IMR-90 (cell line): ENCODE data around the gene AADACL3. TPM values are rescaled to one million over a fixed set of nuclear protein-coding genes. Genes with fewer than 3 reads are reported as not detected.

ENCODE experiments used
- ATAC-seq: fragments of 200-7000 bp; cut with Tn5 transposase; 2 replicates; pipeline ENCODE4 v1.9.1; 2020; ENCODE audit warnings: low read depth, mild to moderate bottlenecking, moderate library complexity
- BruUV-seq: library from RNA; stranded (reverse); fragments of 400-500 nt; replicated peaks from 2 replicates; lab custom pipeline; 2021; lab: Mats Ljungman, UMichigan
- CTCF ChIA-PET: fragments of 300-600 bp; formaldehyde crosslinking; extraction: SDS; loops from one replicate; lab custom pipeline; 2021; ENCODE audit warnings: antibody characterized with exemption; lab: Yijun Ruan, JAX
- POLR2A ChIA-PET: fragments of 300-600 bp; sonication (Branson Sonifier 250); formaldehyde crosslinking; loops from one replicate; lab custom pipeline; 2022; ENCODE audit warnings: antibody characterized with exemption; ENCODE audit not compliant: unreplicated experiment; lab: Charles Lee
- DNase-seq: peaks from one replicate; pipeline ENCODE4 v3.0.0; 2013
- H2AFZ ChIP-seq: replicated peaks from 2 replicates; pipeline ENCODE3; 2013; ENCODE audit warnings: low read length, mild to moderate bottlenecking; ENCODE audit not compliant: poor library complexity
- H2AK5ac ChIP-seq: 2 replicates; pipeline ENCODE4 v1.6.1; 2013; ENCODE audit warnings: low read depth, low read length, inconsistent platforms
- H2AK9ac ChIP-seq: replicated peaks from 2 replicates; pipeline ENCODE3; 2013; ENCODE audit warnings: mild to moderate bottlenecking, low read depth, low read length, moderate library complexity; ENCODE audit not compliant: poor library complexity
- H2BK120ac ChIP-seq: 2 replicates; pipeline ENCODE4 v1.6.1; 2013; ENCODE audit warnings: low read depth, low read length, inconsistent platforms
- H2BK15ac ChIP-seq: 3 replicates; pipeline ENCODE4 v1.6.1; 2013; ENCODE audit warnings: low read depth, low read length, inconsistent platforms
- H2BK20ac ChIP-seq: 2 replicates; pipeline ENCODE4 v1.6.1; 2013; ENCODE audit warnings: low read depth, mild to moderate bottlenecking, inconsistent platforms, low read length, moderate library complexity
- H2BK5ac ChIP-seq: 2 replicates; pipeline ENCODE4 v1.6.1; 2013; ENCODE audit warnings: mild to moderate bottlenecking, low read depth, low read length, inconsistent platforms; ENCODE audit not compliant: poor library complexity, severe bottlenecking
- H3K14ac ChIP-seq: replicated peaks from 2 replicates; pipeline ENCODE4 v1.6.1; 2013; ENCODE audit warnings: low read depth, low read length, inconsistent platforms
- H3K18ac ChIP-seq: 2 replicates; pipeline ENCODE4 v1.6.1; 2013; ENCODE audit warnings: low read depth, low read length, control low read depth
- H3K23ac ChIP-seq: 2 replicates; pipeline ENCODE4 v1.6.1; 2013; ENCODE audit warnings: low read depth, low read length, inconsistent platforms
- H3K27ac ChIP-seq: 2 replicates; pipeline ENCODE4 v1.5.1; 2013; ENCODE audit warnings: mild to moderate bottlenecking, control low read depth, low read length; ENCODE audit not compliant: insufficient read depth
- H3K27me3 ChIP-seq: 2 replicates; pipeline ENCODE4 v1.6.1; 2013; ENCODE audit warnings: low read length; ENCODE audit not compliant: control insufficient read depth, insufficient read depth
- H3K36me3 ChIP-seq: 2 replicates; pipeline ENCODE4 v1.6.1; 2013; ENCODE audit warnings: low read length, mixed read lengths; ENCODE audit not compliant: control insufficient read depth, insufficient read depth
- H3K4ac ChIP-seq: 2 replicates; pipeline ENCODE4 v1.6.1; 2013; ENCODE audit warnings: low read depth, low read length, inconsistent platforms
- H3K4me1 ChIP-seq: 2 replicates; pipeline ENCODE4 v1.6.1; 2013; ENCODE audit warnings: low read length, mixed read lengths; ENCODE audit not compliant: control insufficient read depth, insufficient read depth
- H3K4me2 ChIP-seq: 2 replicates; pipeline ENCODE4 v1.6.1; 2013; ENCODE audit warnings: low read depth, mild to moderate bottlenecking, control low read depth, low read length, moderate library complexity
- H3K4me3 ChIP-seq: 2 replicates; pipeline ENCODE4 v1.5.1; 2013; ENCODE audit warnings: low read depth, mild to moderate bottlenecking, control low read depth, low read length, moderate library complexity; ENCODE audit not compliant: insufficient read depth
- H3K56ac ChIP-seq: 2 replicates; pipeline ENCODE4 v1.6.1; 2013; ENCODE audit warnings: low read length, inconsistent platforms; ENCODE audit not compliant: insufficient read depth; ENCODE audit errors: extremely low read depth
- H3K79me1 ChIP-seq, 2 experiments: 2 replicates each; pipeline ENCODE4 v1.6.1; 2013; ENCODE audit warnings: low read length in 2 of 2, inconsistent platforms in 1 of 2, low read depth in 1 of 2
- H3K9ac ChIP-seq: 2 replicates; pipeline ENCODE4 v1.6.1; 2013; ENCODE audit warnings: low read depth, low read length, control low read depth
- H3K9me1 ChIP-seq: 2 replicates; pipeline ENCODE4 v1.6.1; 2013; ENCODE audit warnings: low read length, inconsistent platforms; ENCODE audit not compliant: insufficient read depth
- H3K9me3 ChIP-seq: 2 replicates; pipeline ENCODE4 v1.6.1; 2013; ENCODE audit warnings: low read length; ENCODE audit not compliant: control insufficient read depth, insufficient read depth
- H4K20me1 ChIP-seq: 2 replicates; pipeline ENCODE4 v1.6.1; 2013; ENCODE audit warnings: low read length, inconsistent platforms; ENCODE audit not compliant: insufficient read depth
- H4K5ac ChIP-seq: 2 replicates; pipeline ENCODE4 v1.6.1; 2013; ENCODE audit warnings: mild to moderate bottlenecking, low read depth, low read length, control low read depth
- H4K8ac ChIP-seq, 2 experiments: 2 replicates each; pipeline ENCODE4 v1.6.1; 2013; ENCODE audit warnings: low read depth in 2 of 2, low read length in 2 of 2, control low read depth in 1 of 2, inconsistent platforms in 1 of 2
- H4K91ac ChIP-seq: 2 replicates; pipeline ENCODE4 v1.6.1; 2013; ENCODE audit warnings: low read depth, low read length, inconsistent platforms; ENCODE audit not compliant: insufficient read depth
- CEBPB ChIP-seq: IDR thresholded peaks from 2 replicates; pipeline ENCODE4 v1.6.1; 2012; ENCODE audit warnings: low read depth, low read length, improper control_type of control experiment
- CHD1 ChIP-seq: IDR thresholded peaks from 2 replicates; pipeline ENCODE4 v1.6.1; 2012; ENCODE audit warnings: low read depth, low read length, improper control_type of control experiment
- CTCF ChIP-seq: conservative IDR thresholded peaks from 2 replicates; pipeline ENCODE4 v1.5.1; 2012; ENCODE audit warnings: mild to moderate bottlenecking, low read depth, low read length, improper control_type of control experiment
- FOS ChIP-seq: fragments of 150-350 bp; IDR thresholded peaks from 2 replicates; pipeline ENCODE4 v1.6.1; 2016; ENCODE audit warnings: low read depth, low read length
- MAFK ChIP-seq: IDR thresholded peaks from 2 replicates; pipeline ENCODE4 v1.6.1; 2012; ENCODE audit warnings: low read depth, low read length, improper control_type of control experiment
- MXI1 ChIP-seq: IDR thresholded peaks from 2 replicates; pipeline ENCODE4 v1.6.1; 2012; ENCODE audit warnings: low read depth, mild to moderate bottlenecking, low read length, moderate library complexity, borderline replicate concordance
- NFE2L2 ChIP-seq: fragments of 150-350 bp; IDR thresholded peaks from 2 replicates; pipeline ENCODE4 v1.6.1; 2016; ENCODE audit warnings: low read depth, mild to moderate bottlenecking, low read length
- POLR2A ChIP-seq: IDR thresholded peaks from 2 replicates; pipeline ENCODE4 v1.6.1; 2012; ENCODE audit warnings: mild to moderate bottlenecking, low read depth, low read length
- RAD21 ChIP-seq: IDR thresholded peaks from 2 replicates; pipeline ENCODE4 v1.6.1; 2012; ENCODE audit warnings: low read length, improper control_type of control experiment
- RCOR1 ChIP-seq: IDR thresholded peaks from 2 replicates; pipeline ENCODE4 v1.6.1; 2012; ENCODE audit warnings: mild to moderate bottlenecking, low read length, improper control_type of control experiment; ENCODE audit not compliant: insufficient replicate concordance
- RFX5 ChIP-seq: IDR thresholded peaks from 2 replicates; pipeline ENCODE4 v1.8.0; 2012; ENCODE audit warnings: low read depth, mild to moderate bottlenecking, low read length, moderate library complexity
- USF2 ChIP-seq: fragments of 150-350 bp; IDR thresholded peaks from 2 replicates; pipeline ENCODE4 v1.6.1; 2017; ENCODE audit warnings: mild to moderate bottlenecking, antibody characterized with exemption, low read length, low read depth
- WGBS, 2 experiments: methylation state at CpG; one replicate each; pipeline versions ENCODE4 v1.1.5 to v1.1.7; 2013; ENCODE audit warnings: missing lambda C conversion rate in 2 of 2; ENCODE audit not compliant: insufficient read length in 1 of 2; ENCODE audit errors: extremely low coverage in 2 of 2; 5-methylcytosine and 5-hydroxymethylcytosine counted together
- dilution Hi-C: fragments of 300-500 bp; cut with HindIII; formaldehyde crosslinking; loops from one replicate; pipeline ENCODE4 v1.14.3; 2018; ENCODE audit warnings: low sequenced_read_pairs; ENCODE audit not compliant: unreplicated experiment
- in situ Hi-C: fragments of 300-500 bp; cut with MboI; formaldehyde crosslinking; loops from 3 replicates; pipeline ENCODE4 v1.14.3; 2019; ENCODE audit warnings: low sequenced_read_pairs, inconsistent platforms, mixed read lengths
- intact Hi-C: fragments of 100-400 bp; cut with micrococcal nuclease; formaldehyde crosslinking; loops from 2 replicates; pipeline ENCODE4 v1.10.0; 2022
- polyA plus RNA-seq, 3 experiments: library from polyadenylated mRNA; depleted of rRNA; stranded (reverse); fragments of >200 nt; gene quantifications; 2 replicates each; pipeline ENCODE4 v1.2.3, GENCODE V29; 2012; ENCODE audit warnings: low replicate concordance in 1 of 3
- total RNA-seq: library from RNA; depleted of rRNA; stranded (reverse); fragments of >200 nt; gene quantifications from 2 replicates; pipeline ENCODE4 v1.2.3, GENCODE V29; 2012

Gene AADACL3
- total and polyA plus RNA-seq, 2 of the 4 experiments (the other 2 are of a cell fraction), result not detected

- no peak overlapping the region for H3K9ac ChIP-seq
- no peak overlapping the region for H3K4me2 ChIP-seq
- H4K20me1 ChIP-seq, result no peaks in the 10 kb centered on the region
- H2AK5ac ChIP-seq, result no peak overlapping the region
- H4K8ac ChIP-seq, result no peak overlapping the region
- H4K91ac ChIP-seq, result no peak overlapping the region
- H3K9me1 ChIP-seq, result no peaks in the 10 kb centered on the region
- no peak overlapping the region for H3K56ac ChIP-seq
- ATAC-seq (no peak), DNase-seq (no peak)
- H3K27me3 ChIP-seq, result no peaks in the 10 kb centered on the region
- dilution Hi-C loops, result no loop called here
- no peaks in the 10 kb centered on the region for H3K4me1 ChIP-seq
- no peak overlapping the region for H2BK20ac ChIP-seq
- H3K9me3 ChIP-seq, result peaks cover 13% of the 10 kb centered on the region
- no peak overlapping the region for H3K27ac ChIP-seq
- in situ Hi-C loops, result no loop called here
- no peak overlapping the region for H3K14ac ChIP-seq
- intact Hi-C loops, result no loop called here
- no peak overlapping the region for H2AFZ ChIP-seq
- H3K4ac ChIP-seq, result no peak overlapping the region
- H2AK9ac ChIP-seq, result no peak overlapping the region
- H3K36me3 ChIP-seq, result no peaks in the 10 kb centered on the region
- H4K5ac ChIP-seq, result no peak overlapping the region
- no peak overlapping the region for H3K23ac ChIP-seq
- no CpG with 5 or more reads among the region's 1 CpG for WGBS, 2 experiments
- H3K4me3 ChIP-seq, result no peak overlapping the region
- BruUV-seq, result no TSS peak
- H3K18ac ChIP-seq, result no peak overlapping the region
- TF ChIP-seq CTCF (no peak), MAFK (no peak), NFE2L2 (no peak), RAD21 (no peak), RCOR1 (no peak), RFX5 (no peak), USF2 (no peak), CEBPB (no peak), MXI1 (no peak), FOS (no peak), CHD1 (no peak), POLR2A (no peak)
- H2BK15ac ChIP-seq, result no peak overlapping the region
- ChIA-PET POLR2A (no interaction called here), CTCF (no interaction called here)
- no peaks in the 10 kb centered on the region for H3K79me1 ChIP-seq
- no peak overlapping the region for H2BK120ac ChIP-seq
- H2BK5ac ChIP-seq, result no peak overlapping the region
Observed at GRCh38 chr1:12722626-12723025, 6.7 kb downstream of the AADACL3 start.
